ENCODE measurements around the gene SNTG2.

- no peak for TF ChIP-seq REST (IDR thresholded peaks at IDR 0.05; ENCODE audit: insufficient read depth in 1 of 2, low read depth in 2 of 2, low read length in 2 of 2)
- no peak for TF ChIP-seq POLR2AphosphoS5 (IDR thresholded peaks at IDR 0.05; ENCODE audit: low read depth, low read length)
These were observed 13.2 kb downstream of the SNTG2 start for GRCh38 chr2:963876-964275.
